Lower leg skin (tissue), 4 donors: Measurements from ENCODE around the gene VWA2. TPM values are rescaled to one million over a fixed set of nuclear protein-coding genes. Genes with fewer than 3 reads are reported as not detected.
A peak's percentile ranks its signal among the peaks of the same experiment; 100 is the strongest.

Experiments used
- DNase-seq, 2 donors: peaks; one replicate each; pipeline ENCODE4 v3.0.0-alpha.2; 2019; ENCODE audit warnings: low spot score in 2 of 2
- H3K4me3 ChIP-seq: fragments of 200-600 bp; sonication (generic); 2 replicates; pipeline ENCODE4 v1.5.1; 2017; ENCODE audit warnings: mild to moderate bottlenecking, low read depth; ENCODE audit not compliant: poor library complexity, severe bottlenecking
- POLR2A ChIP-seq, 2 donors: fragments of 450-650 bp; IDR thresholded peaks; one replicate each; pipeline ENCODE4 v1.6.1; 2016 to 2017; ENCODE audit warnings: antibody characterized with exemption in 2 of 2, mild to moderate bottlenecking in 1 of 2, moderate library complexity in 1 of 2
- WGBS, 2 donors: methylation state at CpG; one replicate each; pipeline ENCODE4 v1.1.5; 2018; 5-methylcytosine and 5-hydroxymethylcytosine counted together
- intact Hi-C: fragments of 100-400 bp; cut with DNase I; formaldehyde crosslinking; loops from one replicate; pipeline ENCODE4 v1.15.0; 2023; ENCODE audit warnings: low total_unique reads
- total RNA-seq, 4 donors: library from RNA; depleted of rRNA; stranded (reverse); fragments of >200 nt; gene quantifications; one replicate each; pipeline ENCODE4 v1.1.0, GENCODE V29; 2016
- TF ChIP-seq, protein P1 (sequence below), 3 donors: fragments of 450-650 bp; IDR thresholded peaks; one replicate each; pipeline ENCODE4 v1.5.1; 2016; ENCODE audit warnings: antibody characterized with exemption in 3 of 3, mild to moderate bottlenecking in 3 of 3, moderate library complexity in 2 of 3

Gene VWA2
- total RNA-seq, 4 donors from 2014 or later = 14.2 to 21.7 (median 20.6) TPM

DNA sequence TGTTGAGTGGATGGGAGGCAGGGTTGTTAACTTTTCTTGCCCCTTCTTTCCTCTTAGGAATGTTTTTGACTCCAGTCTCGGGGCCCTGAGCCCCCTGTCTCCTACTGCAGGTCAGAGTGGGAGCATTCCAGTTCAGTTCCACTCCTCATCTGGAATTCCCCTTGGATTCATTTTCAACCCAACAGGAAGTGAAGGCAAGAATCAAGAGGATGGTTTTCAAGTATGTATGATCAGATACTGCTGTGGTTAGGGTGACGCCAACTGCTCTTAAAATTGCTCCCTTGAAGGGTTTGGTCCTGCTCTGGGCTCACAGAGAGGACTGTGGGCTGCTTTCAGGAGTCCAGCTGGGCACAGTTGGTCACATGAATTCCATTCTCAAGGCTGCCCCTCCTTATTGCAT, 22.0 kb downstream of the VWA2 start:
- intact Hi-C loops = no loop called here
- TF ChIP-seq, protein P1, sequence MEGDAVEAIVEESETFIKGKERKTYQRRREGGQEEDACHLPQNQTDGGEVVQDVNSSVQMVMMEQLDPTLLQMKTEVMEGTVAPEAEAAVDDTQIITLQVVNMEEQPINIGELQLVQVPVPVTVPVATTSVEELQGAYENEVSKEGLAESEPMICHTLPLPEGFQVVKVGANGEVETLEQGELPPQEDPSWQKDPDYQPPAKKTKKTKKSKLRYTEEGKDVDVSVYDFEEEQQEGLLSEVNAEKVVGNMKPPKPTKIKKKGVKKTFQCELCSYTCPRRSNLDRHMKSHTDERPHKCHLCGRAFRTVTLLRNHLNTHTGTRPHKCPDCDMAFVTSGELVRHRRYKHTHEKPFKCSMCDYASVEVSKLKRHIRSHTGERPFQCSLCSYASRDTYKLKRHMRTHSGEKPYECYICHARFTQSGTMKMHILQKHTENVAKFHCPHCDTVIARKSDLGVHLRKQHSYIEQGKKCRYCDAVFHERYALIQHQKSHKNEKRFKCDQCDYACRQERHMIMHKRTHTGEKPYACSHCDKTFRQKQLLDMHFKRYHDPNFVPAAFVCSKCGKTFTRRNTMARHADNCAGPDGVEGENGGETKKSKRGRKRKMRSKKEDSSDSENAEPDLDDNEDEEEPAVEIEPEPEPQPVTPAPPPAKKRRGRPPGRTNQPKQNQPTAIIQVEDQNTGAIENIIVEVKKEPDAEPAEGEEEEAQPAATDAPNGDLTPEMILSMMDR (IDR thresholded peaks at IDR 0.05) = no peak
- TF ChIP-seq POLR2A (IDR thresholded peaks at IDR 0.05) = no peak
- 56 to 63% methylated on average over 2 of the region's 2 CpGs for WGBS, 2 donors

DNA sequence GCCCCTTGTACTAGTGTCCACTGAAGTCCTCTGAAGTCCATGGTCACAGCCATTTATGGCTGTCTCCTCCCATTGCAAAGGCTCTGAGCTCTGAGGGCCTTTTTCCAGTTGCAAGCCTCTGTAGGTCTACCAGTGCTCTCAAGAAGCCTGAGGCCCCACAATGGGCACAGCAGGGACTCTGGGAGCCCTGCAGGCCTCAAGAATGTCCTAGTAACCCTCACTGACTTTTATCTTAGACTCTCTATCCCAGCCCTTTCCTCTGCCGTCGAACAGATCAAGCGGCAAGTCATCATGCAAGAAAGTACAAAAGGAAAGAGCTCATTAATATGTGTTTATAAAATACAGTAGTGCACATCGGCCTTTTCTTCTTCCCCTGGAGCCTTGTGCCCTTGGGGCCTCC, 23.4 kb downstream of the VWA2 start:
- WGBS, 2 donors = 75 to 84% methylated on average over 4 of the region's 4 CpGs
- intact Hi-C loops = no loop called here
- no peak for DNase-seq
- no peak for TF ChIP-seq POLR2A (IDR thresholded peaks at IDR 0.05)
- TF ChIP-seq, protein P1 (IDR thresholded peaks at IDR 0.05) = no peak
- no peak overlapping the region for H3K4me3 ChIP-seq

More for the DNA sequence above, 22.0 kb downstream of the VWA2 start:
- no peak overlapping the region for H3K4me3 ChIP-seq
- no peak for DNase-seq

DNA sequence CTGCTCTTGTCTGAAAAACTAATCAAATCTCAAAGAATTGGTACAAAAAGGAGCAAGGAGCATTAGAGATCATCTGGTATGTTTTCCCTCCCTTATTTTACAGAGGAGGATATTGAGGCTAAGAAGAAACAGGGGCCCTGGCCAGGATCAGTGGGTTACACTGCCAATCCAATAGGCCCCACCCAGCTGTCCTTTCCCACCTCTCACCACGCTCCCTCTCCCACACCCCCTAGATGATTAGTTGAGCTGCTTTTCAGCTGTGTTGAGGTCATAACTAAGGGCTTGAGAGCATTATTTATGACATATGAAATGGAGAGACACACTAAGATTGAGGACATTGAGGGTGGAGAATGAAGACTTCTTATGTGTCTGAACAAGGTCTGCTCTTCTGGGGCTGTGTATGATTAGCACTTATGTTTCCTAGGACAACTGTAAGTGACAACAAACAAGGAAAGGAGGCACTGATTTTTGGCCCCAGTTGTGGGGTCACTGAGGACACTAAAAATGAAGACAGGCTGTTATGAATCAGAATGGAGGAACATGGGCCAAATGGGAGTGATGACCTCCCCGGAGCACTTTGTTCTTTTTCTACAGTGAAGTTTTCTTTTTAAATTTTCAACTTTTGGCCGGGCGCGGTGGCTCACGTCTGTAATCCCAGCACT, 26.5 kb downstream of the VWA2 start:
- TF ChIP-seq, protein P1 (IDR thresholded peaks at IDR 0.05) = no peak
- TF ChIP-seq POLR2A (IDR thresholded peaks at IDR 0.05) = no peak
- H3K4me3 ChIP-seq = no peak overlapping the region
- WGBS, 2 donors = 15 to 28% methylated on average over 6 of the region's 6 CpGs
- DNase-seq = peak in 1 of 2 donors; percentile 71
- intact Hi-C loops = no loop called here

DNA sequence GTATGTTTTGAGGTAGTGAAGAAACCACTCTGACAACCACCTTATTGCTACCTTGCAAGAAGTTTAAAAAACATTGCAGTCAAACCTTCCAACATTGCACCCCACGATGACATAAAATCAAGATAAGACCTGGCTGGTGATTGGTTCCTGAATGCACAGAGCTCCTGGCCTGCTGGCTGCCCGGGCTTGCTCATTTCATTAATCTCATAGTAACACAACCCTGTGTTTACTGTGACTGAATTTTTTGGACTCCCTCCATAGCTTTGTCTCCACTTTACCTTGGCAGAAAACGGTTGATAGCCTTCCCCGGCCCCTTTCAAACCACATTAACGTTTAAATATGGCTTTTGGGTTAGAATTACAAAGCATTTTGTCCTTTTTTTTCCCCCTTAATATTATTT, 27.5 kb downstream of the VWA2 start:
- WGBS, 2 donors = 39% methylated on average over 5 of the region's 5 CpGs
- peak in 1 of 2 donors; percentile 61 for DNase-seq
- no peak overlapping the region for H3K4me3 ChIP-seq
- intact Hi-C loops = no loop called here
- no peak for TF ChIP-seq POLR2A (IDR thresholded peaks at IDR 0.05)
- TF ChIP-seq, protein P1 (IDR thresholded peaks at IDR 0.05) = no peak

DNA sequence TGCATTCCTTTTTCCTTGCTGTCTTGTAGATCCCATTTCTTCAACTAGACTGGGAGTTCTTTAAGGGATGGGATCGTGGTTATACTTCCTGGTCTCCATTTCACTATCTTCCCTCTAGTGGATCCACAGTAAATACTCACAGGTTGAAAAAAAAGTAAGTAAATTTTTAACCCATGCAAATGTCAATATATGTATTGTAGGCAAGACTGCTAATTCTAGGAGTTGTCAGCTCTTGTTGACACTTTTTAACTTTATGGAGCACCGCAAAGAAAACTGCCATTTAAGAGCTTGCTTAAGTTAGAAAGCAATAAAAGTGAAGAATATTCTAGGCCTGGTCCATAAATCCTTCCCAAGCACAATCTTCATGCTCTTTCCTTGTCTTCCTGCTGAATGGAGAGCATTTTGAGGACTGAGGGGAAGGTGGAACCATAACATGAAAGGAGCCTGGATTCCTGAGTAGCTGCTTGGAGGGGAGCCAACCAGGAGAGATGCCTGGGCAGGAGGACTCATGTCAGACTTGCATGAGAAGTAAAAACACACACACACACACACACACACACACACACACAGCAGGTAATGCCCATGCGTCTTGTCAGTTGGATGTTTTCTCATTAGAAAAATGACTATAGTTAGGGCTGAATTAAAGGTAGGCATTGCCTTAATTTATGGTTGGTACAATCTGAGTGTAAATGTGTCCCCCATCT, 32.2 kb downstream of the VWA2 start:
- intact Hi-C loops = no loop called here
- WGBS, 2 donors = 53 to 55% methylated on average over 3 of the region's 3 CpGs
- peak; percentile 60 to 81 for DNase-seq

More for the DNA sequence above, 32.2 kb downstream of the VWA2 start:
- no peak for TF ChIP-seq POLR2A (IDR thresholded peaks at IDR 0.05)
- TF ChIP-seq, protein P1 (IDR thresholded peaks at IDR 0.05) = no peak
- no peak overlapping the region for H3K4me3 ChIP-seq
